Measurements from ENCODE around the gene ANKRD1.
"Not testable (repeated sequence)": the region's sequence is repeated elsewhere in the genome, so short reads cannot be mapped to it uniquely, and the experiment has no call there.

Gene ANKRD1

GRCh38 chr10:90912174-90912573 is 8.7 kb downstream of the ANKRD1 start:
- DNase-seq, result no peak

DNA sequence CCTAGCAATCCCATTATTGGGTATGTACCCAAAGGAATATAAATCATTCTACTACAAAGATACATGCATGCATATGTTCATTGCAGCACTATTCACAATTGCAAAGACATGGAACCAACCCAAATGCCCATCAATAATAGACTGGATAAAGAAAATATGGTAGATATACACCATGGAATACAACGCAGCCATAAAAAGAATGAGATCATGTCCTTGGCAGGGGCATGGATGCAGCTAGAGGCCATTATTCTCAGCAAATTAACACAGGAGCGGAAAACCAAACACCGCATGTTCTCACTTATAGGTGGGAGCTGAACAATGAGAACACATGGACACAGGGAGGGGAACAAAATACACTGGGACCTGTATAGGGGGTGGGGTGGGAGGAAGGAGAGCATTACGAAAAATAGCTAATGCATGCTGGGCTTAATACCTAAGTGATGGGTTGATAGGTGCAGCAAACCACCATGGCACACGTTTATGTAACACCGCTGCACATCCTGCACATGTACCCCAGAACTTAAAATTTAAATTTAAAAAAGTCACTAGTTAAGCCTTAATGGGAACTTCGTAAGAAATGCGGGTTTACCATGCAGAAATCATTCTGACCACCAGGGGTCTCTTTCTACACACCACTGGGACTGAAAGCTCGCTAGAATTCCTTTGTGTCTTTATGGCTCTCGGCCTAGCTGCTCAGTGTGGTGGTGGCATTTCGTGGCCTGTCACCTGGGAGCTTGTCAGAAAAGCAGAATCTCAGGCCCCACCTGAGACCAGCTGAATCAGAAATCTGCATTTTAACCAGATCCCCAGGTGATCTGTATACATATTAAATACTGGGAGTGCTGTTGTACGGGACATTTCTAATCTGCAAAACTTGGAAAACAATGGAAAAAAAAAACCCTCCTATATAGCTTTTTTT is 9.5 kb downstream of the ANKRD1 start:
- peak; percentile 62 for DNase-seq

GRCh38 chr10:90906596-90906995 is 14.3 kb downstream of the ANKRD1 start:
- no peak for DNase-seq

DNA sequence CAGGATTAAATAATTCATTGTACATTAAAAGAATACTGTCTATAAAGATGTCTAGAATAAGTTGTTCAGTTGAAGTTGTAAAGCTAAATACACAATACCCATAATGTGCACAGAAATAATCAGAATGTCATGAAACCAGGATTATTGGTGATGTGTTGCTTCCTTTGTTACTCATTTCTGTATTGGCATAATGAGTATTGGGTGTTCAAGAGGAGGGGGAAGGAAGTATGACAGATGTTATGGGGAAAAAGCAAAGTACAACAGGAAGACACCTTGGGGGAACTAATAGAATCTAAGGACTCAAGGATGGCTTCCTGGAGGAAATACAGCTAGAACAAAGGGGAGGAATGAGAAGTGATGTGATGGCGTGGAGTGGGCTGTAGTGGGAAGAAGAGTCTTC is 15.0 kb downstream of the ANKRD1 start:
- no peak for DNase-seq

DNA sequence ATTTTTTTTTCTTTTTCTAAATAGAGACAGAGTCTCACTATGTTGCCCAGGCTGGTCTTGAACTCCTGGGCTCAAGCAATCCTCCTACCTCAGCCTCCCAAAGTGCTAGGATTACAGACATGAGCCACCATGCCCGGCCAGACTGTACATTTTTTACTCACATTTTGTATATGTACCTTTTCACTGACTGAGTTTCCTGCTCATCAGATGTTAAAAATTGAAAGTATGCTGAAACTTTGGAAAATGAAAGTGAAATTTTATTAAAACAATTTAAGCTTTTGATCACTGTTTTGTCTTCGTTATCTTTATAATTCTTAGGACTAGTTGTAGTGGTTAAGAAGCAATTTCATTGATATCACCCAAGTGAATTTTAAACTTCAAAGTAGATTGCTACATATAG is 24.0 kb downstream of the ANKRD1 start:
- not testable (repeated sequence) for DNase-seq

GRCh38 chr10:90893190-90893589 is 27.7 kb downstream of the ANKRD1 start:
- DNase-seq, result no peak

GRCh38 chr10:90890347-90890746 is 30.5 kb downstream of the ANKRD1 start:
- no peak for DNase-seq

DNA sequence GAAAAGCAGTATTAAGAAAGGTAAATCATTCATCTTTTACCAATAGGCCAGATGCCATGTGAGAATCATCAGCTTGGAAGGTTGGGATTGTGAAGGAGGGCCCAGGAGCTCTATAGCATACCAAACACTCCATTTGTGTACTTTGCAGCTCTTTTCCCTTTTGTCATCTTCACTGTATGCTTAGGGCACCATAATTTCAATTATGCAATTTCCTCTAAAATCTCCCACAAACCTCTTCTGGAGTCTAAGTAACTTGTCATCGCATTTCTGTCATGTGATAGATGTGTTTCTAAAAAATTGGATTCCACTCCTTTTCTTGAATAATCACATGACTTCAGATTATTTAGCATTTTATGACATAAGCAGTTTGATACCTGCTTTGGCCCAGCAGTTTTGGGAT is 31.3 kb downstream of the ANKRD1 start:
- no peak for DNase-seq

GRCh38 chr10:90888387-90888786 is 32.5 kb downstream of the ANKRD1 start:
- DNase-seq, result no peak

DNA sequence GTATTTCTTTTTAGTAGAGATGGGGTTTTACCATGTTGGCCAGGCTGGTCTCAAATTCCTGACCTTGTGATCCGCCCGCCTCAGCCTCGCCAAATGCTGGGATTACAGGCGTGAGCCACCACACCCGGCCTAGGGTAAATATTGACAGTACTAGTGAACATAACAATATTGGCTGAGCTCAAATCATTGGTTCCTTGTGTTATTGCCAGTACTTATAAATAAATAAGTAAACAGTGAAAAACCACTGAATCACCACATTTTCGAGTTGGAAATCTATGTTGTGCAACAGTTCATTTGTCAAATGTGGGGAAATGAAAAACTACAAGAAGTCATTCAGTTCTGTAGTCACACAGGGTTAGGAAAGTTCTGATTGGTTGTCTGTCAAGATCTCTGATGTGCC is 33.3 kb downstream of the ANKRD1 start:
- no peak for DNase-seq

GRCh38 chr10:90885176-90885575 is 35.7 kb downstream of the ANKRD1 start:
- no peak for DNase-seq

GRCh38 chr10:90884431-90884830 is 36.5 kb downstream of the ANKRD1 start:
- DNase-seq, result no peak

GRCh38 chr10:90880059-90880719 is 40.7 kb downstream of the ANKRD1 start:
- not testable (repeated sequence) for DNase-seq

GRCh38 chr10:90879062-90879461 is 41.8 kb downstream of the ANKRD1 start:
- no peak for DNase-seq

GRCh38 chr10:90872648-90873020 is 48.3 kb downstream of the ANKRD1 start:
- DNase-seq, result peak; percentile 39

DNA sequence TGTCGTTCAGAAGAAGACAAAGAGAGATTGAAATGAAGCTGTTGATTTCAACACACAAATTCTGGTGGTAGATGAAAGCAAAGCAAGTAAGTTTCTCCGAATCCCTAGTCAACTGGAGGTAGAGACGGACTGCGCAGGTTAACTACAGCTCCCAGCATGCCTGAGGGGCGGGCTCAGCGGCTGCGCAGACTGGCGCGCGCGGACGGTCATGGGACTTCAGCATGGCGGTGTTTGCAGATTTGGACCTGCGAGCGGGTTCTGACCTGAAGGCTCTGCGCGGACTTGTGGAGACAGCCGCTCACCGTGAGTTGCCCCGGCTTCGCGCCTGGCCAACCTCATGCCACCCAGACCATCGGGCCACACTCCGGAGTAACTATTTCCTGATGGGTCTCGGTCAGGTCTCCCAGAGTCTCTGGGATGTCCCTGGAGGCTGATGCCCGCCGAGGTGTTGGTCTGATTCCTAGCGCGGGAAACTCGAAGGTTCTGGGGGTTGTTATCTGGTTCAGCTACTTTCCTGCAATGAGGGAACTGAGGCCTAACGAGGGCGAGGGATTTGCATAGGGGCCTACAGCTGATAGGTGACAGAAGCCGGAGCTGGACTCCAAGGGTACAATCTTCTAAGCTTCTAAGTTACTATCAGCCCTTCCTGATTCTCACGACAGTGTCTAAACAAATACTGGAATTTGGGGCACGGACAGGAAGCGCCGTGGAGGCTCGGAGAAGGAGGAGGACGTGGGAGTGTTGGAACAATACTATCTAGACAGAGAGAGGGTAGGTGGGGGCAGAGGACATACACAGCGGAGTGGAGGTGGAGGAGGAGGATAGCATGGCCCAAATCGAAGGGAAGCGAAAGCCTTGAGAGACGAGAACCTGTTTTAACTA is 48.9 kb downstream of the ANKRD1 start, which contains the start of gene RPP30:
Gene RPP30 (plus strand): TSS at position 209 of the 882 bp plus-strand sequence. CDS start 13 bp downstream, at position 222.
- peak; percentile 86 for DNase-seq

DNA sequence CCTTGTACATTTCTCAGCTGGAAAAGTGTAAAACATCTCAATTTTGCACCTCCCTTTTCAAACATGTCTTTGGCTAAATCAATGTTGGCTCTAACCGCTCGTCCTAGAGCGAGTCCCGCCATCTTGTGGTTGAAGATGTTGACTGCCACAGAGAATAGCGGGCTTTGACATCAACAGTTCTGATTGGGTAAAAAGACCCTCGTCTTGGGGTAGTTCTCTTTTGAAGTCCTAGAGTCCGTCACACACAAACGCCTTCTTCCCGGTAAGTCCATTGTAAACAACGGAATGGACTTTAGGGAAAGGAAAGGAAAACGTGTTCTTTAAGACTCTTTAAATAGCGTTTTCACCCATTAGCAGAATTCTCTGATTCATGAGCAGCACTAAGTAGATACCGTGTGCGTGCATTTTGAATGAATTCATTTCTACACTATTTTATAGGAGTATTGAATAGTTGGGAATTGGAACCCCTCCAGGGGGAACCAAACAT is 49.6 kb downstream of the ANKRD1 start:
- DNase-seq, result peak; percentile 51

DNA sequence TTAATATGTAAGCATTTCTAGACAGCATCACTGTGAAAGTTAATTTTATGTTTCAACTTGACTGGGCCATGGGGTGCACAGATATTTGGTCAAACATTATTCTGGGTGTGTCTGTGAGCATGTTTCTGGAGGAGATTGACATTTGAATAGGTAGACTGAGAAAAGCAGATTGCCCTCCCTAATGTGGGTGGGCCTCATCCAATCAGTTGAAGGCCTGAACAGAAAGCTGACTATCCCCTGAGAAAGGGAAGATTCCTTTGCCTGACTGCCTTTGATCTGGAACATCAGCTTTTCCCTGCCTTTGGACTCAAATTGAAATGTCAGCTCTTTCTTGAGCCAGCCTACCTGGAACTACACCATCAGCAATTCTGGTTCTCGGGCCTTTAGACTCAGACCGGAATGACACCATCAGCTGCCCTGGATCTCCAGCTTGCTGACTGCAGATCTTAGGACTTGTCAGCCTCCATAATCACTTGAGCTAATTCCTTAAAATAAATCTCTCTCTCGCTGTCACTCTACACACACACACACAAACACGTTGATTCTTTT is 54.8 kb downstream of the ANKRD1 start:
- DNase-seq, result no peak

GRCh38 chr10:90865401-90865800 is 55.5 kb downstream of the ANKRD1 start:
- DNase-seq, result no peak

DNA sequence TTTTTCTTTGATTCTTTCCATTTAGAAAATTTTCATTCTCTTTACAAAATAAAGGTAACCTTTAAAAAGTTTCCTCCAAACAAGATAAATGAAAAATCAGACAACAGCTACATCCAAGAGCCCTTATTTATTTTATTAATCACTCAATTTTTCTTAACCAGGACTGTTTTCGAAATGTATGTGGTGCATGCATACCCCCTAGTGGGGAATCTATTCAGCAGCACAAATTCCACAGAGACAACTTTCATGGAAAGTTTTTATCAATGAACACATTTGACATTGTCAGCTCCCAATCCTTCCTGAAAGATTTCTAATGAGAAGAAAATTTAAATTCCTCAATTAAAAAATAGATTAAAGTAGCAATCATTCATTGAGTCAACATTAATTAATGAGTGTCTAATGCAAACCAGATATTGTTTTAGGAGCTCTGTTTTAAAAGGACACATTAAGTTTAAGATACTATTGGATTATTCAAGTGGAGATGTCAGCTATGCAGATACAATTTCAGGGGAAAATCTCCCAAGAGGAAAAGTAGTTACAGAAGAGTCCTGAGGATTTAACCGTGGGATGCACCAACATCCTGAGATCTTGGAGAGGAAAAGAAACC is 57.9 kb downstream of the ANKRD1 start:
- DNase-seq, result no peak
